Activated T-cell treated with anti-CD3 and anti-CD28 coated beads for 1 hour (primary cell): Measurements from ENCODE around the gene TIMM10B.

Source experiments
- DNase-seq: peaks from one replicate; pipeline ENCODE4 v3.0.0-alpha.2; 2020; ENCODE audit warnings: low read depth

The TIMM10B gene, protein sequence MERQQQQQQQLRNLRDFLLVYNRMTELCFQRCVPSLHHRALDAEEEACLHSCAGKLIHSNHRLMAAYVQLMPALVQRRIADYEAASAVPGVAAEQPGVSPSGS

DNA sequence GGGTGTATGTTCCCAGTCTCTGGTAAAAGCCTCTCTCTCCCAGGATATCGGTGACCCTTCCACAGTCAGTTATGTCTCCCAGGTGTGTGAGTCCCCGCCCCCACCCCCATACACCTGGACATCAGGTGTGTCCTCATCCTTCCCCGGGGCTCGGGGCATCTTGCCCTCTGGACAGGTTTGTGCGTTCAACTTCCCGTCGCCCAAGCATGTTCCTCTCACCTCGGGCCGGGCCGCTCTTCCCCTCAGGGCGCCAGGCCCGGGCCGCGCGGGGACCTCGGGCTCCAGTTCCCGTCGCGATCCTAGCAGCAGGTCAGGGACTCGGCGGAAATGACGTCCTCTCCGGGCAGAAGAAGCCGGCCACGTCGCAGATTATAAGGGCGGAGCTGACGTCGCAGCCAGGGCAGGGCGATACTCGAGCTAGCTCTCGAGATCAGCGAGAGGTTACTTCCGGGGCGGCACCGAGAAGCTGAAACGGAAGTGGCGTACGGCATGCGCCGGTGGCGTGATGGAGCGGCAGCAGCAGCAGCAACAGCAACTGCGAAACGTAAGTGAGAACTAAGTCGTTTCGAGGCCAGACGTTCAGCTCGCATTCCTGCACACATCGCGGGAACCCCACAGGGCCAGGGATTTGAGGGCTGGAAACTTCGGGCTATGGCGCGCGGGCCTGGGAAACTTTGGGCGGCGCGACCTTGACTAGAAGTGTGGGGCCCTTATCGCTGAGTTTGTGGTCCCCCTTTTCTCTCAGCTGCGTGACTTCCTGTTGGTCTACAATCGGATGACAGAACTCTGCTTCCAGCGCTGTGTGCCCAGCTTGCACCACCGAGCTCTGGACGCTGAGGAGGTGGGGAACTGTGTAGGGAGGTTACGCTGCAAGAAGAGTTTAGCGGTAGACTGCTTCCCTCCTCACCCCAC lies at the start of gene TIMM10B, which contains the start of gene ARFIP2:
Gene TIMM10B, plus strand, starts transcription at position 490 of the 912 bp plus-strand sequence. Its CDS starts 16 bp downstream, at position 506.
Gene ARFIP2, minus strand, starts transcription at position 320 of the 912 bp plus-strand sequence. CDS start 910 bp downstream, outside the sequence.
- peak; percentile 90 for DNase-seq

DNA sequence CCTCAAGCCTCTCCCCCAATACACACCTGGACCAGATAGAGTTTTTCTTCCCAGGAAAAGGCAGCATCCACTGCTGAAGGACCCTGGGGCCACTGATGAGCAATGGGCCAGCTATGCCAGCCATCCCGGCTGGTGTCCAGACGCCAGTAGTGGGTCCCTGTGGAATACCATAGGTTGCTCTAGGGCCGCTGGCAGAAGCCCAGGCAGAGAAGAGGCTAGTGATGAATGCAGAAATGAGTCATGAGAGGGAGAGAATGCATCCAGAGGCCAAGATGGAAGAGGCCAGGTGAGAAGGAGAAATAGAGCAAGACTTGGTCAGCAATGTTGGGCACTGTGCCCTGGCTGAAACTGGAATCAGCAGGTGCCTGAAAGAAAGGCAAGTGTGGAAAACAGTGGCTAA lies 49.4 kb upstream of the TIMM10B start:
- no peak for DNase-seq

DNA sequence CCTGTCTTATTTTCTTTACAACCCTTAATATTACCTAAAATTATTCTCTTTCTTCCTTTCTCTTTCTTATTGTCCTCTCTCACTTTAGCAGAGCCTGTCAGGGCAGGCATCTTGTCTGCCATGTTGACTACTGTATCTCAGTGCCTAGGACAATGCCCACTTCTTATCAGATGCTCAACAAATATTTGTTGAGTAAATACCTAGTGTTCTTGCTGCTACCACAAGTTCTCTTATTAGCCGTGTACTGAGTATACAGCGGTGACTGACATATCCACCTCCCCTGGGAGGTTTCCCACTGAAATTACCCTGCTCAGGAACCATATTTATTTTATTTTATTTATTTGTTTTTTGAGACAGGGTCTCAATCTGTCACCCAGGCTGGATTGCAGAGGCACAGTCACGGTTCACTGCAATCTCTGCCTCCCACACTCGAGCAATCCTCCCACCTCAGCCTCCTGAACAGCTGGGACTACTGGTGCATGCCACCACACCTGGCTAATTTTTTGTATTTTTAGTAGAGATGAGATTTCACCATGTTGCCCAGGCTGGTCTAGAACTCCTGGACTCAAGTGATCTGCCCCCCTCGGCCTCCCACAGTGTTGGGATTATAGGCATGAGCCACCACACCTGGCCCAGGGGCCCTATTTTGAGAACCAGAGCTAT lies 47.2 kb upstream of the TIMM10B start:
- DNase-seq: no peak

DNA sequence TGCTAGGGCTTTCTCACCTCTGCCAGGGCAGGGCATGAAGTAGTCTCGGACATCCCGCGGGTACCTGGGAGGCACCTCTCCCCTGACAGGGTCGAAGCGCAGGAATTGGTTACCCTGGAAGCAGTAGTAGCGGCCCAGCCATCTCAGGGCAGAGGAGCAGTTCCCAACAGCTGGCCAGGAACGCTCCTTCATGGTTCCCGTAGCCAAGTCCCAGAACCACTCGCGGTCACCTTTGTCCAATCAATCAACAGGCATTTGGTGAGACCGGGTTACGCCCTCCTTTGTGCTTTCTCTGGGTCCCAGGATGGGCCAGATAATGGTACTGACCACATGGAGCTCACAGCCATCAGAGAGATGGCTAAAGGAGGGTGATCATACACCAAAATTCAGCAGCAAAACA lies 43.9 kb upstream of the TIMM10B start:
- DNase-seq: no peak

DNA sequence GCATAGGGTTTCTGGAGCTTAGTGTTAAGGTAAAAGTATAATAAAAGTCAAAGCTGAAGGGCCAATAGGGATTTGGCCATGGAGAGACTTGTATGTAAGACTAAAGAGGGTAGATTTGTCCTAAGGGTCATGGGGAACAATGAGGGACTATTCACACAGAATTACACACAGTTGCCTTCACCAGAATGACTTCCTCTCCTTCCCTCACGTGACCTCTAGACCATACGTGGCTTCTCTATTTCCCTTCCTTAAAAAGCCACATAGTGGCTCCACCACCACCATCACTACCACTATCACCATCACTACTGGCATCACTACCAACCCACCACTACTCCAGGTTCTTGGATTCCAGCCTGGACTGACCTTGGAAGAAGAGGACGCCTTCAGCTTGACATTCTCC lies 43.3 kb upstream of the TIMM10B start:
- no peak for DNase-seq

GRCh38 chr11:6438979-6439571 lies 42.2 kb upstream of the TIMM10B start:
- peak; percentile 7 for DNase-seq

- DNase-seq: no peak
Observed at GRCh38 chr11:6440906-6441358, 40.4 kb upstream of the TIMM10B start, which contains the start of gene HPX. Gene HPX, minus strand, starts transcription at chr11:6440987. Its CDS starts 24 bp downstream, at chr11:6440963.

- no peak for DNase-seq
Observed at GRCh38 chr11:6442441-6442840, 38.9 kb upstream of the TIMM10B start.

GRCh38 chr11:6443269-6444003 lies 37.9 kb upstream of the TIMM10B start:
- DNase-seq: peak; percentile 47

DNA sequence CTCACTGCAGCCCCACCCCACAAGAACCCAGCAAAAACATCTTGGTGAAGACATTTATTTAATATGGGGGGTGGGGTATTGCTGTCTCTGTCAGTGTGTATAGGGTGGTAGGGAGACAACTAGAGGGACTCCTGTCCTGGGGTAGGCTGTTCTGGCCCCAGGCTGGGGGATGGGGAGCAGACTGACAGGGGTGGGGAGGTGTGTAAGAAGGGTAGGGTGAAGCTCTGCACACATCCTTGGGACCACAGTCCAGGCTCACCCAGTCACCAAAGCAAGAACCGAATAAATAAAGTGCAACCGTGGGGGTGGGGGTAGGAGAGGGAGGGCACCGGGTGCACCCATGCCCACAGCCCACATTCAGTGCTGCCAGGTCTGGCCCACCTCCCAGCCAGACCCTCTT lies 32.7 kb upstream of the TIMM10B start:
- DNase-seq: no peak

DNA sequence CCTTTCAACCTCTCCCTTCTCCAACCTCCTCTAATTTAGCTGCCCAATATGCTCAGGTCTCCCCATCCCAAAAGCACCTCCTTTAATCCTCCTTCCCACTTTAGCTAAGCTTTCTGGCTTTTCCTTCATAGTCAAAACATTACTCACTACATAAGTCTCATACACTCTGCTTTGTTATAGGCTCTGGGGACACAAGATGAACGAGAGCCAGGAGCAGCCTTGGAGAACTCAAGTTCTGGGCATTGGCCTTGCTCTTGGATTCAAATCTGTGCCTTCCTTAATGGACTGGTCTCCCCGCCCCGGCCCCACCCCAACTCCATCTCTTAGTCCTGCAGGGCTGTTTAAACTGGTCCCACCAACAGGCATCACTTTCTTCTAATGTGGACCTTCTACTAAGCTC lies 29.1 kb upstream of the TIMM10B start:
- no peak for DNase-seq

DNA sequence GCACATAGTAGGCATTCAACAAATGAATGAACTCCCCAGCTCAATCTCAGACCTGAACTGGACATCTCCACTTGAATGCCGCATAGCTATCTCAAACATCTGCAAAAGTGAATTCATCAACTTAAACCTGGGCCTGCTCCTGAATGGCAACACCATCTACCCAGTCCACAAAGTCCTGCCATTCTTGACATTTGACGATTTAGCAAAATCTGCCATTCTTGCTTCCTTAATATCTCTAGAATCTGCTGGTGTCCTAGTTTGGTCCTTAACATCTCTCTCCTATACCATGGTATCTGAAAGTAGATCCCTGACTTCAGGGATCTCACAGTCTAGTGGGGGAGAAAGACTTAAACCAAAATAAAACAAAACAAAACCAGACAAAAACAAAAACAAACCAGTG lies 28.1 kb upstream of the TIMM10B start:
- DNase-seq: no peak

- no peak for DNase-seq
Observed at GRCh38 chr11:6455070-6455469, 26.2 kb upstream of the TIMM10B start.

- no peak for DNase-seq
Observed at GRCh38 chr11:6456361-6457073, 24.8 kb upstream of the TIMM10B start.

DNA sequence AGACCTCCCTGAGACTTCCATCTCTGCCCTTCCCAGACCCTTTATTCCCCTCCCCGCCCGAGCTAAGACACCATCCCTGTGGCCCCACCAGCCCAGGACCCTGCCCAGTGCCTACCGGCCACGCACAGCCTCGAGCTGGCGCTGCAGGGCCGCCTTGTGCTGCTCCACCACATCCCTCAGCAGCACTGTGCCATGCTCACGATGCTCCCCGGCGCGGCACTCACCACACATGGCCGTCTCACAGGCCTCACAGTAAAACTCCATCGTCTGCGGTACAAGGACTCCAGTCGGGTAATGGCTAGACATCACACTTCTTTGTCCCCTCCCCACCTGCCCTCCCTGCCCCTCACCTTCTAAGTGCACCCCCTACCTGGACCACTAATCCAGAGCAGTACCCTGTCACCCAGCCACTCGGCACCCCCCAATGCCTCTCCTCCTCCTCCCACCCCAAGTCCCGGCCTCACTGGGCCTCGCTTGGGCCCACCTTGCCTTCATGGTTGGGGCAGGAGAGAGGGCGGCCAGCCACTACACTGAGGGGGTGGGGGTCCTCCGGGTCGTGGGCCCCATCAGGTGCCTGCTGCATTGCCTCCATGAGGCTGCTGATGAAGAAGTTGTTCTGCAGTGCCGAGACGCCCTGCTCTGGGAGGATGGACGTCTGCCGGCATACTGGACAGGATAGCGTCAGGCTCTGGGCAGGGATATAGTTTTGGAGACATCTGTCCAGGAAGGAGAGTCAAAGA lies 23.6 kb upstream of the TIMM10B start:
- DNase-seq: no peak

DNA sequence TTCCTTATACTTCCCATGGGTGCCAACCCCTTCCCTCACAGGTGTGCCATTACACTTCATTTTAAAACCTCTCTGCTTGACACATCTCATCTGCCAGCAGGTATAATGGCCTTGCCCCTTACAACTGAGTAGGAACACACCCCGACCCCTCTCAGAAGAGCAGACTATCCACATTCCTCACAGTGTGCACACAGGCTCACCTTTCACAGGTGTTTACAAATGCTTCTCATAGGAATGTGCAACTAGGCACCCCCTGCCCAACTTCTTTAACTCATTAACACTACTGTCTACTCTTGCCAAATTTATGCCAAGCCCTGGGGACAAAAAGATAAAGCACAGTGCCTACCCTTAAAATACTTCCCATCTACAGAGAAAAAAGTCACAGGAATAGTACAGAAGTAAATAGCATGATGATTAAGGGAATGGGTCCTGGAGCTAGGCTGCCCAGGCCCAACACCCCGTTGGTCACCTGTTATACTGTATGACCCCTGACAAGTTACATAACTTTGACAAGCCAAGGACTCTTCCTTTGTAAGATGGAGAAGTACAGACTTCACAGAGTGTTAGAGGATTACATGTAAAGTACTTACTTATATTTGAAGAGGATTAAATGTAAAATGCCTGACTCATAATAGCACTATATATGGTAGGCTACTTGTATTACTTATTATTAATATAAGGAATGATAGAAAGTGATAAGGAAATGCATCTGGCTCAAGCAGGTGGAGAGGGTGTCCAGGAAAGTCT lies 22.8 kb upstream of the TIMM10B start:
- DNase-seq: no peak

- no peak for DNase-seq
Observed at GRCh38 chr11:6459099-6459450, 22.2 kb upstream of the TIMM10B start.

DNA sequence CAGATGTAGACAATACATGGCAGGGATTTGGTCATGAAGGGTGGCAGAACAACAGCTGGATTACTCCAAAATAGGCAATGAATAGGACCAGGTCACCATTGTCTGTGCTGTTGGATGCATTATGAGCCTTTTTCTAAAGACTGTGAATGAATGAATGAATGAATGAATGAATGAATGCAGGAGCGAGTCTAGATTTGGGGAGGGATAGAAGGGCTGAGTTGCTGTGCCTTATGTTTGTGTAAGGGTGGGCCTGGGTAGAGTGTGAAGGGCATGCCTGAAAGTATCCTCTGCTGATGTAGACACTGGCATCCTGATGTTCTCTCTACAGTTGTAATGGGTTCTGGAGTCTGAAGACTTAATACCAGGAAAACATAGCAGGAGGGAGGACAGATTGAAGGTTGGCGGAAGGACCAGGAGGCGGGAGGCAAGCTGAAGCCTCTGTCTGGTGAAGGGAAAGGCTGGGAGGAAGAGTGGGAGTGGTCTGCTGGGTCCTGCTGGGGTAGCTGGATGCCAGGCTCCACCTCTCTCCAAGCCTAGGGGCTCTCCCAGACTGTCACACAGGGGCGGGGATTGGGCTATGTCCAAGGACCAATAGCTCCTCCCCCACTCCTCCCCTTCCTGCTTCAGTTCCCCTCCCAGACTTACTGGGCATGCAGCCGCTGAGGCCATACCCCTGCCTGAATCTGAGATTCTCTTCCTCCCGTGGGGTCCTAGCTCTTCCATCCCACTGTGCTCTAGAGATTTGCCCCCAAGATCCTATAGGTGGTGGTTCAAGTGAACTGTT lies 12.4 kb upstream of the TIMM10B start:
- DNase-seq: no peak

- DNase-seq: no peak
Observed at GRCh38 chr11:6469599-6469998, 11.7 kb upstream of the TIMM10B start.
